Astrocyte (in vitro differentiated cells and primary cell): ENCODE measurements around the gene PCSK7. TPM values are rescaled to one million over a fixed set of nuclear protein-coding genes. Genes with fewer than 3 reads are reported as not detected.

Experiments used
- DNase-seq: peaks from one replicate; pipeline ENCODE4 v3.0.0-alpha.2; 2010; ENCODE audit warnings: low read depth
- FAIRE-seq: peaks from 2 replicates; lab custom pipeline; 2011; peaks lifted over from hg19 to GRCh38; lab: Jason Lieb, UNC
- H2AFZ ChIP-seq: 2 replicates; pipeline ENCODE4 v1.6.0; 2012; ENCODE audit warnings: low read depth, low read length, inconsistent platforms
- H3K27ac ChIP-seq: 2 replicates; pipeline ENCODE4 v1.5.1; 2011; ENCODE audit warnings: low read depth, low read length, inconsistent platforms
- H3K27me3 ChIP-seq: 2 replicates; pipeline ENCODE4 v1.6.0; 2011; ENCODE audit warnings: low read length, inconsistent platforms; ENCODE audit not compliant: insufficient read depth
- H3K36me3 ChIP-seq: 2 replicates; pipeline ENCODE4 v1.5.1; 2011; ENCODE audit warnings: low read length, inconsistent platforms; ENCODE audit not compliant: insufficient read depth
- H3K4me1 ChIP-seq: 2 replicates; pipeline ENCODE4 v1.5.1; 2011; ENCODE audit warnings: low read length, inconsistent platforms; ENCODE audit not compliant: insufficient read depth
- H3K4me2 ChIP-seq: 2 replicates; pipeline ENCODE4 v1.6.0; 2012; ENCODE audit warnings: low read length, inconsistent platforms
- H3K4me3 ChIP-seq: 2 replicates; pipeline ENCODE4 v1.5.1; 2011; ENCODE audit warnings: low read depth, mild to moderate bottlenecking, low read length, inconsistent platforms; ENCODE audit not compliant: insufficient read depth
- H3K79me2 ChIP-seq: 2 replicates; pipeline ENCODE4 v1.6.0; 2012; ENCODE audit warnings: mild to moderate bottlenecking, low read length, inconsistent platforms; ENCODE audit not compliant: insufficient read depth
- H3K9ac ChIP-seq: 2 replicates; pipeline ENCODE4 v1.6.0; 2012; ENCODE audit warnings: mild to moderate bottlenecking, low read length, inconsistent platforms
- H3K9me3 ChIP-seq: 2 replicates; pipeline ENCODE4 v1.5.1; 2012; ENCODE audit warnings: low read depth, mild to moderate bottlenecking, low read length, inconsistent platforms; ENCODE audit not compliant: insufficient read depth
- H4K20me1 ChIP-seq: 2 replicates; pipeline ENCODE4 v1.6.0; 2012; ENCODE audit warnings: low read length, inconsistent platforms; ENCODE audit not compliant: insufficient read depth
- H3K27ac Mint-ChIP-seq: one replicate; pipeline ENCODE4 v1.8.0; 2021; ENCODE audit warnings: mild to moderate bottlenecking, mixed read lengths; ENCODE audit not compliant: unreplicated experiment
- H3K27me3 Mint-ChIP-seq: one replicate; pipeline ENCODE4 v1.8.0; 2021; ENCODE audit warnings: low read depth, mixed read lengths; ENCODE audit not compliant: unreplicated experiment
- H3K36me3 Mint-ChIP-seq: one replicate; pipeline ENCODE4 v1.8.0; 2021; ENCODE audit warnings: low read depth, mixed read lengths; ENCODE audit not compliant: unreplicated experiment
- H3K4me1 Mint-ChIP-seq: one replicate; pipeline ENCODE4 v1.8.0; 2021; ENCODE audit warnings: low read depth, mixed read lengths; ENCODE audit not compliant: unreplicated experiment
- H3K4me3 Mint-ChIP-seq: one replicate; pipeline ENCODE4 v1.8.0; 2021; ENCODE audit warnings: mild to moderate bottlenecking, moderate library complexity, mixed read lengths; ENCODE audit not compliant: unreplicated experiment
- H3K9me3 Mint-ChIP-seq: one replicate; pipeline ENCODE4 v1.8.0; 2021; ENCODE audit warnings: mild to moderate bottlenecking, mixed read lengths; ENCODE audit not compliant: unreplicated experiment
- EZH2 ChIP-seq: IDR thresholded peaks from 2 replicates; pipeline ENCODE4 v1.6.1; 2012; ENCODE audit warnings: mild to moderate bottlenecking, low read length, inconsistent platforms; ENCODE audit not compliant: insufficient read depth
- total RNA-seq: library from RNA; stranded (reverse); gene quantifications from 2 replicates; pipeline ENCODE4 v1.2.1, GENCODE V29; 2021
- TF ChIP-seq, protein P1 (sequence below): IDR thresholded peaks from 2 replicates; pipeline ENCODE4 v1.5.1; 2011; ENCODE audit warnings: low read depth, mild to moderate bottlenecking, inconsistent platforms, low read length, moderate library complexity; ENCODE audit not compliant: insufficient read depth

Gene PCSK7
- total RNA-seq, 1 donor from 2014 or later, result 43.6 TPM

DNA sequence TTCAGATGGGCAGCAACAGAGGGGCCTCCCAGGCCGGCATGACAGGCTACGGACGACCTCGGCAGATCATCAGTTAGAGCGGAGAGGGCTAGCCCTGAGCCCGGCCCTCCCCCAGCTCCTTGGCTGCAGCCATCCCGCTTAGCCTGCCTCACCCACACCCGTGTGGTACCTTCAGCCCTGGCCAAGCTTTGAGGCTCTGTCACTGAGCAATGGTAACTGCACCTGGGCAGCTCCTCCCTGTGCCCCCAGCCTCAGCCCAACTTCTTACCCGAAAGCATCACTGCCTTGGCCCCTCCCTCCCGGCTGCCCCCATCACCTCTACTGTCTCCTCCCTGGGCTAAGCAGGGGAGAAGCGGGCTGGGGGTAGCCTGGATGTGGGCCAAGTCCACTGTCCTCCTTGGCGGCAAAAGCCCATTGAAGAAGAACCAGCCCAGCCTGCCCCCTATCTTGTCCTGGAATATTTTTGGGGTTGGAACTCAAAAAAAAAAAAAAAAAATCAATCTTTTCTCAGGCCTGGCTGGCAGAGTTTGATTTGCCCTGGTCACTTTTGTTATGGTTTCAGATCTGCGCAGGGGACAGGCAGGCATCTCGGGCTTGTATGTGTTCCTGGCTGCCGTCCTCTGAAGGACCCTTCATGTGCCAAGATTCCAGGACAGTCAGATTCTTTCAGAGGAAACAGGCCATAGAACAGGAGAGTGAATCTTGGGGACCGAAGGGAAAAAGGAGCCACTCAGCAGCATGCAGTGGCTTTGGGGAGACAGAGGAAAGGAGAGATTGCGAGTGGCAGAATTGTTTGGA is 27.4 kb downstream of the PCSK7 start:
- Mint-ChIP-seq H3K27me3 (no peaks in the 10 kb centered on the region), H3K27ac (peak overlapping the region; percentile 84), H3K9me3 (no peaks in the 10 kb centered on the region), H3K4me1 (peaks cover 42% of the 10 kb centered on the region), H3K36me3 (peaks cover 33% of the 10 kb centered on the region), H3K4me3 (peak overlapping the region; percentile 97)
- no peak overlapping the region for H2AFZ ChIP-seq
- H3K4me1 ChIP-seq, result peaks cover 40% of the 10 kb centered on the region
- TF ChIP-seq EZH2, result no peak
- TF ChIP-seq, protein P1, sequence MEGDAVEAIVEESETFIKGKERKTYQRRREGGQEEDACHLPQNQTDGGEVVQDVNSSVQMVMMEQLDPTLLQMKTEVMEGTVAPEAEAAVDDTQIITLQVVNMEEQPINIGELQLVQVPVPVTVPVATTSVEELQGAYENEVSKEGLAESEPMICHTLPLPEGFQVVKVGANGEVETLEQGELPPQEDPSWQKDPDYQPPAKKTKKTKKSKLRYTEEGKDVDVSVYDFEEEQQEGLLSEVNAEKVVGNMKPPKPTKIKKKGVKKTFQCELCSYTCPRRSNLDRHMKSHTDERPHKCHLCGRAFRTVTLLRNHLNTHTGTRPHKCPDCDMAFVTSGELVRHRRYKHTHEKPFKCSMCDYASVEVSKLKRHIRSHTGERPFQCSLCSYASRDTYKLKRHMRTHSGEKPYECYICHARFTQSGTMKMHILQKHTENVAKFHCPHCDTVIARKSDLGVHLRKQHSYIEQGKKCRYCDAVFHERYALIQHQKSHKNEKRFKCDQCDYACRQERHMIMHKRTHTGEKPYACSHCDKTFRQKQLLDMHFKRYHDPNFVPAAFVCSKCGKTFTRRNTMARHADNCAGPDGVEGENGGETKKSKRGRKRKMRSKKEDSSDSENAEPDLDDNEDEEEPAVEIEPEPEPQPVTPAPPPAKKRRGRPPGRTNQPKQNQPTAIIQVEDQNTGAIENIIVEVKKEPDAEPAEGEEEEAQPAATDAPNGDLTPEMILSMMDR, result no peak
- peaks cover 61% of the 10 kb centered on the region for H4K20me1 ChIP-seq
- H3K4me3 ChIP-seq, result peak overlapping the region; percentile 23
- peaks cover 31% of the 10 kb centered on the region for H3K36me3 ChIP-seq
- H3K9me3 ChIP-seq, result no peaks in the 10 kb centered on the region
- FAIRE-seq, result no peak
- H3K4me2 ChIP-seq, result peak overlapping the region; percentile 98
- H3K79me2 ChIP-seq, result peaks cover 60% of the 10 kb centered on the region
- peak overlapping the region; percentile 91 for H3K9ac ChIP-seq
- no peak for DNase-seq
- H3K27ac ChIP-seq, result no peak overlapping the region
- H3K27me3 ChIP-seq, result no peaks in the 10 kb centered on the region

DNA sequence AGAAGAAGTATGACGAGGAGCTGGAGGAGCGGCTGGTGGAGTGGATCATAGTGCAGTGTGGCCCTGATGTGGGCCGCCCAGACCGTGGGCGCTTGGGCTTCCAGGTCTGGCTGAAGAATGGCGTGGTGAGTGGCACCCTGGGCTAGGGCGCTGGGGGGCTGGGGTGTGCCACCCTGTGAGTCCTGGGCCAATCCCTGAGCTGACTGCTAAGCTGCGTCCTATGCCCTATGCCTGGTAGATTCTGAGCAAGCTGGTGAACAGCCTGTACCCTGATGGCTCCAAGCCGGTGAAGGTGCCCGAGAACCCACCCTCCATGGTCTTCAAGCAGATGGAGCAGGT is 28.8 kb downstream of the PCSK7 start:
- Histone ChIP-seq H2AFZ (no peak overlapping the region), H3K79me2 (peaks cover 75% of the 10 kb centered on the region), H3K36me3 (peaks cover 31% of the 10 kb centered on the region), H3K4me1 (peaks cover 49% of the 10 kb centered on the region), H4K20me1 (peaks cover 63% of the 10 kb centered on the region), H3K4me2 (peak overlapping the region; percentile 98), H3K9me3 (no peaks in the 10 kb centered on the region), H3K27ac (no peak overlapping the region), H3K4me3 (peak overlapping the region; percentile 83), H3K27me3 (no peaks in the 10 kb centered on the region), H3K9ac (peak overlapping the region; percentile 91)
- Mint-ChIP-seq H3K4me1 (peaks cover 52% of the 10 kb centered on the region), H3K36me3 (peaks cover 34% of the 10 kb centered on the region), H3K27ac (peak overlapping the region; percentile 99), H3K27me3 (no peaks in the 10 kb centered on the region), H3K4me3 (peak overlapping the region; percentile 97), H3K9me3 (no peaks in the 10 kb centered on the region)
- no peak for TF ChIP-seq EZH2
- TF ChIP-seq, protein P1, result no peak
- FAIRE-seq (no peak), DNase-seq (no peak)
